HG03103 (cell line): Measurements from ENCODE around the gene ZNF891.

ENCODE experiments used
- ATAC-seq: cut with Tn5 transposase; IDR thresholded peaks from one replicate; pipeline ENCODE4 v1.9.1; 2021; ENCODE audit warnings: low read depth; ENCODE audit not compliant: unreplicated experiment

ZNF891 gene

DNA sequence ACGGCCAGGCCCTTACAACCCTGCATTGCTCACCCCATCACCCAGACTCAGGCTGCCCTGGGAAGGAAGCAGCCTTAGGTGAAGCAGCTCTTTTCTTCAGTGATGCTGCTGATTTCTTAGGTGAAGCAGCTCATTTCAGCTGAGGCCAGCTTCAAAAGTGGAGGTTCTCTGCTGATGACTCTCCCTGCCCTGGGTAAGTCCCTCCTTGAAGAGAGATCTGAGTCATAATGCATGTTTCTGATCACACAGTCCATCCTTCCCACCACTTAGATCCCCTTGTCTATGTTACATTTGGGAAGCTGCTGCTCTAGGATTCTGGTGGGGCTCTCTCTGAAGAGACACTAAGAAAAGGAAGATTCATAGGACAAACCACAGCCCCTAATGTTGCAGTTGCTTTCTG is 66.5 kb downstream of the ZNF891 start:
- no peak for ATAC-seq

DNA sequence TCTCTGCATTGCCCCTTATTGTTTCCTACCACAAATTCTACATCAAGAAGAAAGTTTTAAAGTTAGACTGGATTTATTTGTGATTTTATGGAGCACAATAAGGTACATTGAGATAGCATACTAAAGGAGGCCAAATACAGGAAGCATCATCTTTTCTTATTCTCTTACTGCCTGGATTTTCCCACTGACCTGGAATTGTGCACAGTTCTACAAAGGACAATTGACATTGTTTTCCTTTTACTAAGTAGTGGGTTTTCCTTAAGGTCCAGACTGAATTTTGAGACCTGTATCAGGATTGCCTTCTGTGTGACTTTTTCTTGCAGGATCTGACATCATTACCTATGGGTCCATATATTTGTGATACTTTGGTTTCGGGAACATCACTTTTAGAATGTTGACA is 68.1 kb downstream of the ZNF891 start:
- ATAC-seq, result no peak

DNA sequence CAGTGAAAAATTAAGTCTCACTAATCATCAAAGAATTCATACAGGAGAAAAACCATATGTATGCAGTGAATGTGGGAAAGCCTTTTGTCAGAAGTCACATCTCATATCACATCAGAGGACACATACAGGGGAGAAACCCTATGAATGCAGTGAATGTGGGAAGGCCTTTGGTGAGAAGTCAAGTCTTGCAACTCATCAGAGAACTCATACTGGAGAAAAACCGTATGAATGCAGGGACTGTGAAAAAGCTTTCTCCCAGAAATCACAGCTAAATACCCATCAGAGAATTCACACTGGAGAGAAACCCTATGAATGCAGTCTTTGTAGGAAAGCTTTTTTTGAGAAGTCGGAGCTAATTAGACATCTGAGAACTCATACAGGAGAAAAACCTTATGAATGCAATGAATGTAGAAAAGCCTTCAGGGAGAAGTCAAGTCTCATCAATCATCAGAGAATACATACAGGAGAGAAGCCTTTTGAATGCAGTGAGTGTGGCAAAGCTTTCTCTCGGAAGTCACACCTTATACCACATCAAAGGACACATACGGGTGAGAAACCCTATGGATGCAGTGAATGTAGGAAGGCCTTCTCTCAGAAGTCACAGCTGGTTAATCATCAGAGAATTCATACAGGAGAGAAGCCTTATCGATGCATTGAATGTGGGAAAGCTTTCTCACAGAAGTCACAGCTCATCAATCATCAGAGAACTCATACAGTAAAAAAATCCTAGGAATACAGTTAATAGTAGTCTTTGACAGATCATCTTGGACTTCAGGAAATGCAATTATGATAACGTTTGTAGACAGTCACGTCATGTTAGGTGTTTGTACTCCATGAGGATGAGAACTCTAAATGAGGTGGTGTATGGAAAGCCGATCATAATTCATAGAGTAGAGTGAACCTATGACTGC is 71.6 kb downstream of the ZNF891 start:
- no peak for ATAC-seq

DNA sequence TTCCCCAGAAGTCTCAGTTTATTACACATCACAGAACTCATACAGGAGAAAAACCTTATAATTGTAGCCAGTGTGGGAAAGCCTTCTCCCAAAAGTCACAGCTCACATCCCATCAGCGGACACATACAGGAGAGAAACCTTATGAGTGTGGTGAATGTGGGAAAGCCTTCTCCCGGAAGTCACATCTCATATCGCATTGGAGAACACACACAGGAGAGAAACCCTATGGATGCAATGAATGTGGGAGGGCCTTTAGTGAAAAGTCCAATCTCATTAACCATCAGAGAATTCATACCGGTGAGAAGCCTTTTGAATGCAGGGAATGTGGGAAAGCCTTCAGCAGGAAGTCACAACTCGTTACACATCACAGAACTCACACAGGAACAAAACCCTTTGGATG is 72.6 kb downstream of the ZNF891 start:
- ATAC-seq, result no peak
